GM23338 (cell line): ENCODE data around the gene UGDH. TPM values are rescaled to one million over a fixed set of nuclear protein-coding genes. Genes with fewer than 3 reads are reported as not detected.

ENCODE experiments used
- EZH2phosphoT487 ChIP-seq: fragments of 200-600 bp; sonication (generic); IDR thresholded peaks from one replicate; pipeline ENCODE4 v1.8.1; 2018; ENCODE audit warnings: antibody characterized with exemption; ENCODE audit not compliant: unreplicated experiment
- JUNB ChIP-seq: IDR thresholded peaks from one replicate; pipeline ENCODE4 v1.6.1; 2016; ENCODE audit warnings: antibody characterized with exemption; ENCODE audit not compliant: unreplicated experiment
- NANOG ChIP-seq: IDR thresholded peaks from 2 replicates; pipeline ENCODE4 v1.6.1; 2016; ENCODE audit warnings: antibody characterized with exemption, borderline replicate concordance
- STAT1 ChIP-seq: IDR thresholded peaks from one replicate; pipeline ENCODE4 v1.6.1; 2016; ENCODE audit warnings: antibody characterized with exemption; ENCODE audit not compliant: unreplicated experiment
- ZNF114 ChIP-seq: fragments of 250-450 bp; sonication (Bioruptor Pico); IDR thresholded peaks from 2 replicates; pipeline ENCODE4 v1.5.0; 2020; ENCODE audit warnings: mild to moderate bottlenecking, moderate library complexity
- ZNF331 ChIP-seq: fragments of 250-450 bp; sonication (Bioruptor Pico); IDR thresholded peaks from 2 replicates; pipeline ENCODE4 v1.5.0; 2020; ENCODE audit warnings: low read depth, mild to moderate bottlenecking, moderate library complexity
- polyA plus RNA-seq: library from polyadenylated mRNA; unstranded; fragments of >200 nt; fragmentation: Nextera tagmentation; extraction: Ambion mirVana; gene quantifications from 2 replicates; pipeline ENCODE4 v1.2.1, GENCODE V29; 2016
- total RNA-seq: library from RNA; depleted of rRNA; stranded (reverse); fragments of >200 nt; shearing (Covaris generic); gene quantifications from 2 replicates; pipeline ENCODE4 v1.2.3, GENCODE V29; 2014
- TF ChIP-seq, protein P1 (sequence below): fragments of 250-450 bp; sonication (Bioruptor Pico); IDR thresholded peaks from 2 replicates; pipeline ENCODE4 v1.5.0; 2020; ENCODE audit warnings: mild to moderate bottlenecking, moderate library complexity
- TF ChIP-seq, protein P2 (sequence below): IDR thresholded peaks from 2 replicates; pipeline ENCODE4 v1.6.1; 2016; ENCODE audit warnings: antibody characterized with exemption
- TF ChIP-seq, protein P3 (sequence below): IDR thresholded peaks from one replicate; pipeline ENCODE4 v1.6.1; 2018; ENCODE audit warnings: antibody characterized with exemption; ENCODE audit not compliant: unreplicated experiment

UGDH gene
- total and polyA plus RNA-seq, 2 experiments from 2014 or later, result 48.9 to 81.3 TPM

DNA sequence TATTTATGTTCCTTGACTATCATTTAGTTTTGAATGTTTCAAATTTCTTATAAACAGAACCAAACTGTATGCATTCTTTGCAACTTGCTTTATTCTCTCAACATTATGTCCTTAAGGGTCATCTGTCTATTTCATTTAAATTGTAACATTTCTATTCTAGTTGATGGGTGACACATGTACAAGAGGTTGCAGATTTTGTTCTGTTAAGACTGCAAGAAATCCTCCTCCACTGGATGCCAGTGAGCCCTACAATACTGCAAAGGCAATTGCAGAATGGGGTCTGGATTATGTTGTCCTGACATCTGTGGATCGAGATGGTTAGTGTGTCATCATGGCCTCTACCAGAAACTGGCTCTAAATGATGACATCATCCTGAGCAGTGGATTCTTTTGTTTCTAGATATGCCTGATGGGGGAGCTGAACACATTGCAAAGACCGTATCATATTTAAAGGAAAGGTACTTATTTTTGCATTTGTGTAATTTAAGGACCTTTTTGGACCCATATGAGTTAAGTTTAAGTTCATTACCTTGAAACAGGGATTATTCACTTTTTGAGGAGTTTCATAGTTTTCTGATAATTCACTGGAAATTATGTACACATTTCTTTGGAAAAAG lies 62.2 kb downstream of the UGDH start (continued):
- TF ChIP-seq, protein P1, sequence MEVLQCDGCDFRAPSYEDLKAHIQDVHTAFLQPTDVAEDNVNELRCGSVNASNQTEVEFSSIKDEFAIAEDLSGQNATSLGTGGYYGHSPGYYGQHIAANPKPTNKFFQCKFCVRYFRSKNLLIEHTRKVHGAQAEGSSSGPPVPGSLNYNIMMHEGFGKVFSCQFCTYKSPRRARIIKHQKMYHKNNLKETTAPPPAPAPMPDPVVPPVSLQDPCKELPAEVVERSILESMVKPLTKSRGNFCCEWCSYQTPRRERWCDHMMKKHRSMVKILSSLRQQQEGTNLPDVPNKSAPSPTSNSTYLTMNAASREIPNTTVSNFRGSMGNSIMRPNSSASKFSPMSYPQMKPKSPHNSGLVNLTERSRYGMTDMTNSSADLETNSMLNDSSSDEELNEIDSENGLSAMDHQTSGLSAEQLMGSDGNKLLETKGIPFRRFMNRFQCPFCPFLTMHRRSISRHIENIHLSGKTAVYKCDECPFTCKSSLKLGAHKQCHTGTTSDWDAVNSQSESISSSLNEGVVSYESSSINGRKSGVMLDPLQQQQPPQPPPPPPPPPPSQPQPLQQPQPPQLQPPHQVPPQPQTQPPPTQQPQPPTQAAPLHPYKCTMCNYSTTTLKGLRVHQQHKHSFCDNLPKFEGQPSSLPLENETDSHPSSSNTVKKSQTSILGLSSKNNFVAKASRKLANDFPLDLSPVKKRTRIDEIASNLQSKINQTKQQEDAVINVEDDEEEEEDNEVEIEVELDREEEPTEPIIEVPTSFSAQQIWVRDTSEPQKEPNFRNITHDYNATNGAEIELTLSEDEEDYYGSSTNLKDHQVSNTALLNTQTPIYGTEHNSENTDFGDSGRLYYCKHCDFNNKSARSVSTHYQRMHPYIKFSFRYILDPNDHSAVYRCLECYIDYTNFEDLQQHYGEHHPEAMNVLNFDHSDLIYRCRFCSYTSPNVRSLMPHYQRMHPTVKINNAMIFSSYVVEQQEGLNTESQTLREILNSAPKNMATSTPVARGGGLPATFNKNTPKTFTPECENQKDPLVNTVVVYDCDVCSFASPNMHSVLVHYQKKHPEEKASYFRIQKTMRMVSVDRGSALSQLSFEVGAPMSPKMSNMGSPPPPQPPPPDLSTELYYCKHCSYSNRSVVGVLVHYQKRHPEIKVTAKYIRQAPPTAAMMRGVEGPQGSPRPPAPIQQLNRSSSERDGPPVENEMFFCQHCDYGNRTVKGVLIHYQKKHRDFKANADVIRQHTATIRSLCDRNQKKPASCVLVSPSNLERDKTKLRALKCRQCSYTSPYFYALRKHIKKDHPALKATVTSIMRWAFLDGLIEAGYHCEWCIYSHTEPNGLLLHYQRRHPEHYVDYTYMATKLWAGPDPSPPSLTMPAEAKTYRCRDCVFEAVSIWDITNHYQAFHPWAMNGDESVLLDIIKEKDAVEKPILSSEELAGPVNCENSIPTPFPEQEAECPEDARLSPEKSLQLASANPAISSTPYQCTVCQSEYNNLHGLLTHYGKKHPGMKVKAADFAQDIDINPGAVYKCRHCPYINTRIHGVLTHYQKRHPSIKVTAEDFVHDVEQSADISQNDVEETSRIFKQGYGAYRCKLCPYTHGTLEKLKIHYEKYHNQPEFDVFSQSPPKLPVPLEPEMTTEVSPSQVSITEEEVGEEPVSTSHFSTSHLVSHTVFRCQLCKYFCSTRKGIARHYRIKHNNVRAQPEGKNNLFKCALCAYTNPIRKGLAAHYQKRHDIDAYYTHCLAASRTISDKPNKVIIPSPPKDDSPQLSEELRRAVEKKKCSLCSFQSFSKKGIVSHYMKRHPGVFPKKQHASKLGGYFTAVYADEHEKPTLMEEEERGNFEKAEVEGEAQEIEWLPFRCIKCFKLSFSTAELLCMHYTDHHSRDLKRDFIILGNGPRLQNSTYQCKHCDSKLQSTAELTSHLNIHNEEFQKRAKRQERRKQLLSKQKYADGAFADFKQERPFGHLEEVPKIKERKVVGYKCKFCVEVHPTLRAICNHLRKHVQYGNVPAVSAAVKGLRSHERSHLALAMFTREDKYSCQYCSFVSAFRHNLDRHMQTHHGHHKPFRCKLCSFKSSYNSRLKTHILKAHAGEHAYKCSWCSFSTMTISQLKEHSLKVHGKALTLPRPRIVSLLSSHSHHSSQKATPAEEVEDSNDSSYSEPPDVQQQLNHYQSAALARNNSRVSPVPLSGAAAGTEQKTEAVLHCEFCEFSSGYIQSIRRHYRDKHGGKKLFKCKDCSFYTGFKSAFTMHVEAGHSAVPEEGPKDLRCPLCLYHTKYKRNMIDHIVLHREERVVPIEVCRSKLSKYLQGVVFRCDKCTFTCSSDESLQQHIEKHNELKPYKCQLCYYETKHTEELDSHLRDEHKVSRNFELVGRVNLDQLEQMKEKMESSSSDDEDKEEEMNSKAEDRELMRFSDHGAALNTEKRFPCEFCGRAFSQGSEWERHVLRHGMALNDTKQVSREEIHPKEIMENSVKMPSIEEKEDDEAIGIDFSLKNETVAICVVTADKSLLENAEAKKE (CRISPR knock-in tag), result no peak
- TF ChIP-seq, protein P2, sequence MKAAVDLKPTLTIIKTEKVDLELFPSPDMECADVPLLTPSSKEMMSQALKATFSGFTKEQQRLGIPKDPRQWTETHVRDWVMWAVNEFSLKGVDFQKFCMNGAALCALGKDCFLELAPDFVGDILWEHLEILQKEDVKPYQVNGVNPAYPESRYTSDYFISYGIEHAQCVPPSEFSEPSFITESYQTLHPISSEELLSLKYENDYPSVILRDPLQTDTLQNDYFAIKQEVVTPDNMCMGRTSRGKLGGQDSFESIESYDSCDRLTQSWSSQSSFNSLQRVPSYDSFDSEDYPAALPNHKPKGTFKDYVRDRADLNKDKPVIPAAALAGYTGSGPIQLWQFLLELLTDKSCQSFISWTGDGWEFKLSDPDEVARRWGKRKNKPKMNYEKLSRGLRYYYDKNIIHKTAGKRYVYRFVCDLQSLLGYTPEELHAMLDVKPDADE, result no peak
- TF ChIP-seq NANOG (no peak), EZH2phosphoT487 (no peak), JUNB (no peak), ZNF114 (no peak), ZNF331 (CRISPR knock-in tag) (no peak), STAT1 (no peak)
- TF ChIP-seq, protein P3, sequence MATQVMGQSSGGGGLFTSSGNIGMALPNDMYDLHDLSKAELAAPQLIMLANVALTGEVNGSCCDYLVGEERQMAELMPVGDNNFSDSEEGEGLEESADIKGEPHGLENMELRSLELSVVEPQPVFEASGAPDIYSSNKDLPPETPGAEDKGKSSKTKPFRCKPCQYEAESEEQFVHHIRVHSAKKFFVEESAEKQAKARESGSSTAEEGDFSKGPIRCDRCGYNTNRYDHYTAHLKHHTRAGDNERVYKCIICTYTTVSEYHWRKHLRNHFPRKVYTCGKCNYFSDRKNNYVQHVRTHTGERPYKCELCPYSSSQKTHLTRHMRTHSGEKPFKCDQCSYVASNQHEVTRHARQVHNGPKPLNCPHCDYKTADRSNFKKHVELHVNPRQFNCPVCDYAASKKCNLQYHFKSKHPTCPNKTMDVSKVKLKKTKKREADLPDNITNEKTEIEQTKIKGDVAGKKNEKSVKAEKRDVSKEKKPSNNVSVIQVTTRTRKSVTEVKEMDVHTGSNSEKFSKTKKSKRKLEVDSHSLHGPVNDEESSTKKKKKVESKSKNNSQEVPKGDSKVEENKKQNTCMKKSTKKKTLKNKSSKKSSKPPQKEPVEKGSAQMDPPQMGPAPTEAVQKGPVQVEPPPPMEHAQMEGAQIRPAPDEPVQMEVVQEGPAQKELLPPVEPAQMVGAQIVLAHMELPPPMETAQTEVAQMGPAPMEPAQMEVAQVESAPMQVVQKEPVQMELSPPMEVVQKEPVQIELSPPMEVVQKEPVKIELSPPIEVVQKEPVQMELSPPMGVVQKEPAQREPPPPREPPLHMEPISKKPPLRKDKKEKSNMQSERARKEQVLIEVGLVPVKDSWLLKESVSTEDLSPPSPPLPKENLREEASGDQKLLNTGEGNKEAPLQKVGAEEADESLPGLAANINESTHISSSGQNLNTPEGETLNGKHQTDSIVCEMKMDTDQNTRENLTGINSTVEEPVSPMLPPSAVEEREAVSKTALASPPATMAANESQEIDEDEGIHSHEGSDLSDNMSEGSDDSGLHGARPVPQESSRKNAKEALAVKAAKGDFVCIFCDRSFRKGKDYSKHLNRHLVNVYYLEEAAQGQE, result no peak
